Measurements from ENCODE around the gene AGPAT1. TPM values are rescaled to one million over a fixed set of nuclear protein-coding genes. Genes with fewer than 3 reads are reported as not detected.
"Not testable (repeated sequence)": the region's sequence is repeated elsewhere in the genome, so short reads cannot be mapped to it uniquely, and the experiment has no call there.

The AGPAT1 gene
- total and polyA plus RNA-seq, 2 experiments from 2014 or later = 39.8 to 82.1 TPM

- H3K27ac ChIP-seq (ENCODE audit: low read depth) = peak overlapping the region; percentile 97; the same call in 1 of the 2 replicates
- peaks cover 55% of the 10 kb centered on the region for H3K4me1 ChIP-seq (ENCODE audit: insufficient read depth)
- H3K27me3 ChIP-seq (ENCODE audit: insufficient read depth) = no peaks in the 10 kb centered on the region
- no peaks in the 10 kb centered on the region for H4K20me1 ChIP-seq (replicated peaks; ENCODE audit: insufficient read depth)
- no peaks in the 10 kb centered on the region for H3K36me3 ChIP-seq (ENCODE audit: insufficient read depth)
- ATAC-seq (no peak), DNase-seq (ENCODE audit: low spot score) (no peak)
- peak overlapping the region; percentile 95 for H3K4me3 Mint-ChIP-seq
- H3F3A ChIP-seq (replicated peaks; ENCODE audit: low read depth) = peaks cover 21% of the 10 kb centered on the region
- peaks cover 3% of the 10 kb centered on the region; the same call in 1 of the 2 replicates for H3K79me2 ChIP-seq (replicated peaks; ENCODE audit: insufficient read depth)
- H3K9me3 Mint-ChIP-seq = no peaks in the 10 kb centered on the region; the same call in 2 of the 3 replicates
- peak overlapping the region; percentile 49; the same call in 1 of the 2 replicates for H3K4me3 ChIP-seq
- peaks cover 19% of the 10 kb centered on the region for H3K27me3 Mint-ChIP-seq (ENCODE audit: insufficient read depth, low read depth, poor library complexity)
- TF ChIP-seq EZH2 (IDR thresholded peaks at IDR 0.05; ENCODE audit: low read depth, unreplicated experiment) = no peak
- no peak for TF ChIP-seq ZNF114 (CRISPR knock-in tag; IDR thresholded peaks at IDR 0.05)
- no peak for TF ChIP-seq EZH2phosphoT487 (IDR thresholded peaks at IDR 0.05; ENCODE audit: unreplicated experiment)
- no peaks in the 10 kb centered on the region for H3K36me3 Mint-ChIP-seq (ENCODE audit: low read depth)
- H2AFZ ChIP-seq = no peak overlapping the region
- peak overlapping the region; percentile 75 for H3K4me2 ChIP-seq
- H3K4me1 Mint-ChIP-seq = peaks cover 57% of the 10 kb centered on the region
- peak overlapping the region; percentile 99; the same call in 1 of the 2 replicates for H3K27ac Mint-ChIP-seq
- no peaks in the 10 kb centered on the region for H3K9me2 ChIP-seq (ENCODE audit: insufficient read depth)
These were observed 18.5 kb upstream of the AGPAT1 start for GRCh38 chr6:32194388-32194787.

DNA sequence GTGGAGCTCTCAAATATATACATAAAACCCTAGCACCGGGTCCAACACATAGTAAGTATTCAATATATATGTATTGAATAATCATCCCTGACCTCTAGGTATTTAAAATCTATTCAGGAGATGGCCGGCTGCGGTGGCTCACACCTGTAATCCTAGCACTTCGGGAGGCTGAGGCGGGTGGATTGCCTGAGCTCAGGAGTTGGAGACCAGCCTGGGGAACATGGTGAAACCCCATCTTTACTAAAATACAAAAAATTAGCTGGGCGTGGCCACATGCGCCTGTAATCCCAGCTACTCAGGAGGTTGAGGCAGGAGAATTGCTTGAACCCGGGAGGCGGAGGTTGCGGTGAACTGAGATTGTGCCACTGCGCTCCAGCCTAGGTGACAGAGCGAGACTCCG lies 17.2 kb upstream of the AGPAT1 start:
- Histone ChIP-seq H3K27ac (ENCODE audit: low read depth) (0 out of 2 replicates have a peak overlapping the region, but pooled peaks have one; percentile 28), H3K4me2 (peak overlapping the region; percentile 78), H3K79me2 (replicated peaks; ENCODE audit: insufficient read depth) (peaks cover 12% of the 10 kb centered on the region), H3K4me1 (ENCODE audit: insufficient read depth) (peaks cover 61% of the 10 kb centered on the region), H3K4me3 (peak overlapping the region; percentile 43), H3F3A (replicated peaks; ENCODE audit: low read depth) (peaks cover 21% of the 10 kb centered on the region)
- H3K27me3 ChIP-seq (ENCODE audit: insufficient read depth); H2AFZ ChIP-seq; H3K9me2 ChIP-seq (ENCODE audit: insufficient read depth); ATAC-seq; DNase-seq (ENCODE audit: low spot score); H4K20me1 ChIP-seq (replicated peaks; ENCODE audit: insufficient read depth); H3K36me3 ChIP-seq (ENCODE audit: insufficient read depth); H3K9me3 Mint-ChIP-seq: not testable (repeated sequence)
- Mint-ChIP-seq H3K4me1 (peaks cover 66% of the 10 kb centered on the region), H3K36me3 (ENCODE audit: low read depth) (peaks cover 11% of the 10 kb centered on the region), H3K27me3 (ENCODE audit: insufficient read depth, low read depth, poor library complexity) (peaks cover 27% of the 10 kb centered on the region), H3K4me3 (peak overlapping the region; percentile 54; the same call in 1 of the 3 replicates), H3K27ac (peak overlapping the region; percentile 81)

DNA sequence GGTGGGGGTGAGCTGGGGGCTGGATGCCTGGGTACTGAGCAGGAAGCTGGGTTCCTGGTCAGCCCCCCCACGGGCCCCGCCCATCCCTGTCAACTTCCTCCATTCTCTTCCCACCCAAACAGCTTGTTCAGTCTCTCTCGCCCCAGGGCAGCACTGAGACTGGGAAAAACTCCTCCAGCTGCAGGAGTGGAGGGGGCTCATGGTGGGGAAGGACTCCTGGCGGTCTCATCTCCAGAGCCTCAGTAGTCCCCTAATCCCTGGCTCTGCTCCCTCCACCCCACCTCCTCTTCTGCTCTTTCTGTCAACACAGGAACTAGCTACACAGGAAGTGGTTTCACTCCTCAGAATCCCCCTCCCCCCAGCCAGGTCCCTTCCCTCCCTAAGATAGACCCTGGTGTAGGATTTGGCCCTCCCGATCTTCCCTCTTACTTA lies 16.7 kb upstream of the AGPAT1 start, which contains the start of gene GPSM3:
TSS of gene GPSM3 (minus strand) at position 36 of the 432 bp plus-strand sequence. CDS start 130 bp downstream, outside the sequence.
- Mint-ChIP-seq H3K9me3 (no peaks in the 10 kb centered on the region; the same call in 2 of the 3 replicates), H3K4me3 (peak within 1 kb of the TSS; percentile 54), H3K36me3 (ENCODE audit: low read depth) (peaks cover 14% of the 10 kb centered on the region), H3K4me1 (peaks cover 67% of the 10 kb centered on the region), H3K27ac (peak within 1 kb of the TSS; percentile 81), H3K27me3 (ENCODE audit: insufficient read depth, low read depth, poor library complexity) (peaks cover 28% of the 10 kb centered on the region)
- no peaks in the 10 kb centered on the region for H3K9me2 ChIP-seq (ENCODE audit: insufficient read depth)
- H3K79me2 ChIP-seq (replicated peaks; ENCODE audit: insufficient read depth) = peaks cover 12% of the 10 kb centered on the region
- DNase-seq (ENCODE audit: low spot score) (peak; percentile 85), ATAC-seq (no peak)
- H3K27me3 ChIP-seq (ENCODE audit: insufficient read depth) = no peaks in the 10 kb centered on the region
- peaks cover under 1% of the 10 kb centered on the region; the same call in 1 of the 2 replicates for H3K36me3 ChIP-seq (ENCODE audit: insufficient read depth)
- peaks cover 59% of the 10 kb centered on the region for H3K4me1 ChIP-seq (ENCODE audit: insufficient read depth)
- H3K4me2 ChIP-seq = peak within 1 kb of the TSS; percentile 78
- H3K4me3 ChIP-seq = peak within 1 kb of the TSS; percentile 43
- no peak within 1 kb of the TSS for H2AFZ ChIP-seq
- H4K20me1 ChIP-seq (replicated peaks; ENCODE audit: insufficient read depth) = no peaks in the 10 kb centered on the region
- peaks cover 21% of the 10 kb centered on the region for H3F3A ChIP-seq (replicated peaks; ENCODE audit: low read depth)
- 0 out of 2 replicates have a peak within 1 kb of the TSS, but pooled peaks have one; percentile 28 for H3K27ac ChIP-seq (ENCODE audit: low read depth)
- TF ChIP-seq NANOG (IDR thresholded peaks at IDR 0.05; ENCODE audit: borderline replicate concordance) = no peak
- TF ChIP-seq STAT1 (IDR thresholded peaks at IDR 0.05; ENCODE audit: unreplicated experiment) = no peak
- TF ChIP-seq, protein P1, sequence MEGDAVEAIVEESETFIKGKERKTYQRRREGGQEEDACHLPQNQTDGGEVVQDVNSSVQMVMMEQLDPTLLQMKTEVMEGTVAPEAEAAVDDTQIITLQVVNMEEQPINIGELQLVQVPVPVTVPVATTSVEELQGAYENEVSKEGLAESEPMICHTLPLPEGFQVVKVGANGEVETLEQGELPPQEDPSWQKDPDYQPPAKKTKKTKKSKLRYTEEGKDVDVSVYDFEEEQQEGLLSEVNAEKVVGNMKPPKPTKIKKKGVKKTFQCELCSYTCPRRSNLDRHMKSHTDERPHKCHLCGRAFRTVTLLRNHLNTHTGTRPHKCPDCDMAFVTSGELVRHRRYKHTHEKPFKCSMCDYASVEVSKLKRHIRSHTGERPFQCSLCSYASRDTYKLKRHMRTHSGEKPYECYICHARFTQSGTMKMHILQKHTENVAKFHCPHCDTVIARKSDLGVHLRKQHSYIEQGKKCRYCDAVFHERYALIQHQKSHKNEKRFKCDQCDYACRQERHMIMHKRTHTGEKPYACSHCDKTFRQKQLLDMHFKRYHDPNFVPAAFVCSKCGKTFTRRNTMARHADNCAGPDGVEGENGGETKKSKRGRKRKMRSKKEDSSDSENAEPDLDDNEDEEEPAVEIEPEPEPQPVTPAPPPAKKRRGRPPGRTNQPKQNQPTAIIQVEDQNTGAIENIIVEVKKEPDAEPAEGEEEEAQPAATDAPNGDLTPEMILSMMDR (conservative IDR thresholded peaks at IDR 0.05; ENCODE audit: low read depth in 2 of 2) = no peak
- TF ChIP-seq JUNB (IDR thresholded peaks at IDR 0.05; ENCODE audit: unreplicated experiment) = no peak
- TF ChIP-seq, protein P2, sequence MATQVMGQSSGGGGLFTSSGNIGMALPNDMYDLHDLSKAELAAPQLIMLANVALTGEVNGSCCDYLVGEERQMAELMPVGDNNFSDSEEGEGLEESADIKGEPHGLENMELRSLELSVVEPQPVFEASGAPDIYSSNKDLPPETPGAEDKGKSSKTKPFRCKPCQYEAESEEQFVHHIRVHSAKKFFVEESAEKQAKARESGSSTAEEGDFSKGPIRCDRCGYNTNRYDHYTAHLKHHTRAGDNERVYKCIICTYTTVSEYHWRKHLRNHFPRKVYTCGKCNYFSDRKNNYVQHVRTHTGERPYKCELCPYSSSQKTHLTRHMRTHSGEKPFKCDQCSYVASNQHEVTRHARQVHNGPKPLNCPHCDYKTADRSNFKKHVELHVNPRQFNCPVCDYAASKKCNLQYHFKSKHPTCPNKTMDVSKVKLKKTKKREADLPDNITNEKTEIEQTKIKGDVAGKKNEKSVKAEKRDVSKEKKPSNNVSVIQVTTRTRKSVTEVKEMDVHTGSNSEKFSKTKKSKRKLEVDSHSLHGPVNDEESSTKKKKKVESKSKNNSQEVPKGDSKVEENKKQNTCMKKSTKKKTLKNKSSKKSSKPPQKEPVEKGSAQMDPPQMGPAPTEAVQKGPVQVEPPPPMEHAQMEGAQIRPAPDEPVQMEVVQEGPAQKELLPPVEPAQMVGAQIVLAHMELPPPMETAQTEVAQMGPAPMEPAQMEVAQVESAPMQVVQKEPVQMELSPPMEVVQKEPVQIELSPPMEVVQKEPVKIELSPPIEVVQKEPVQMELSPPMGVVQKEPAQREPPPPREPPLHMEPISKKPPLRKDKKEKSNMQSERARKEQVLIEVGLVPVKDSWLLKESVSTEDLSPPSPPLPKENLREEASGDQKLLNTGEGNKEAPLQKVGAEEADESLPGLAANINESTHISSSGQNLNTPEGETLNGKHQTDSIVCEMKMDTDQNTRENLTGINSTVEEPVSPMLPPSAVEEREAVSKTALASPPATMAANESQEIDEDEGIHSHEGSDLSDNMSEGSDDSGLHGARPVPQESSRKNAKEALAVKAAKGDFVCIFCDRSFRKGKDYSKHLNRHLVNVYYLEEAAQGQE (IDR thresholded peaks at IDR 0.05; ENCODE audit: unreplicated experiment) = no peak
- TF ChIP-seq, protein P3, sequence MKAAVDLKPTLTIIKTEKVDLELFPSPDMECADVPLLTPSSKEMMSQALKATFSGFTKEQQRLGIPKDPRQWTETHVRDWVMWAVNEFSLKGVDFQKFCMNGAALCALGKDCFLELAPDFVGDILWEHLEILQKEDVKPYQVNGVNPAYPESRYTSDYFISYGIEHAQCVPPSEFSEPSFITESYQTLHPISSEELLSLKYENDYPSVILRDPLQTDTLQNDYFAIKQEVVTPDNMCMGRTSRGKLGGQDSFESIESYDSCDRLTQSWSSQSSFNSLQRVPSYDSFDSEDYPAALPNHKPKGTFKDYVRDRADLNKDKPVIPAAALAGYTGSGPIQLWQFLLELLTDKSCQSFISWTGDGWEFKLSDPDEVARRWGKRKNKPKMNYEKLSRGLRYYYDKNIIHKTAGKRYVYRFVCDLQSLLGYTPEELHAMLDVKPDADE (IDR thresholded peaks at IDR 0.05) = 0 out of 2 replicates have a peak, but pooled peaks have one; percentile 36
- TF ChIP-seq CREB1 (CRISPR knock-in tag; IDR thresholded peaks at IDR 0.05; ENCODE audit: low read depth) = no peak

Measured in GM23338 (cell line).